Measurements from ENCODE around the gene PFDN4. TPM values are rescaled to one million over a fixed set of nuclear protein-coding genes. Genes with fewer than 3 reads are reported as not detected.

PFDN4 gene
- total RNA-seq, 2 donors from 2014 or later, result 72.7 to 89.8 TPM

GRCh38 chr20:54257071-54257816 lies 49.4 kb downstream of the PFDN4 start:
- no peaks in the 10 kb centered on the region for H3K27me3 Mint-ChIP-seq (ENCODE audit: insufficient read depth)
- no peak overlapping the region for H3K4me3 Mint-ChIP-seq

GRCh38 chr20:54260116-54260515 lies 52.2 kb downstream of the PFDN4 start:
- H3K4me1 Mint-ChIP-seq, result no peaks in the 10 kb centered on the region
- no peaks in the 10 kb centered on the region for H3K9me3 Mint-ChIP-seq
- H3K4me3 Mint-ChIP-seq, result no peak overlapping the region

More at GRCh38 chr20:54257071-54257816, 49.4 kb downstream of the PFDN4 start:
- Histone ChIP-seq H3K4me3 (ENCODE audit: low read length) (no peak overlapping the region), H3K9ac (ENCODE audit: extremely low read depth, low read length, poor library complexity, severe bottlenecking) (no peak overlapping the region), H3K9me3 (ENCODE audit: control insufficient read depth, low read length) (no peaks in the 10 kb centered on the region), H3K27me3 (ENCODE audit: control insufficient read depth, insufficient read depth, low read length, poor library complexity, severe bottlenecking) (no peaks in the 10 kb centered on the region), H3K27ac (ENCODE audit: low read depth, low read length) (no peak overlapping the region), H3K36me3 (ENCODE audit: control insufficient read depth, insufficient read depth, low read length) (no peaks in the 10 kb centered on the region), H3K4me1 (ENCODE audit: control insufficient read depth, insufficient read depth, low read length) (no peaks in the 10 kb centered on the region)
- DNase-seq, result no peak
- H3K27ac Mint-ChIP-seq, result no peak overlapping the region
- no peaks in the 10 kb centered on the region for H3K9me3 Mint-ChIP-seq
- H3K4me1 Mint-ChIP-seq, result peaks cover 6% of the 10 kb centered on the region
- 82 to 90% methylated on average over 2 to 4 of the region's 4 CpGs for WGBS, 2 experiments (ENCODE audit: insufficient coverage in 1 of 2, insufficient read length in 1 of 2)
- no peak for TF ChIP-seq CTCF (conservative IDR thresholded peaks at IDR 0.05)
- H3K36me3 Mint-ChIP-seq (ENCODE audit: low read depth), result no peaks in the 10 kb centered on the region

GRCh38 chr20:54262671-54263070 lies 54.8 kb downstream of the PFDN4 start:
- peaks cover 3% of the 10 kb centered on the region for H3K27me3 Mint-ChIP-seq (ENCODE audit: insufficient read depth)
- 92 to 100% methylated on average over 2 to 3 of the region's 4 CpGs for WGBS, 2 experiments (ENCODE audit: insufficient coverage in 1 of 2, insufficient read length in 1 of 2)
- no peak overlapping the region for H3K4me3 Mint-ChIP-seq
- no peaks in the 10 kb centered on the region for H3K27me3 ChIP-seq (ENCODE audit: control insufficient read depth, insufficient read depth, low read length, poor library complexity, severe bottlenecking)
- H3K36me3 ChIP-seq (ENCODE audit: control insufficient read depth, insufficient read depth, low read length), result no peaks in the 10 kb centered on the region
- no peak overlapping the region for H3K9ac ChIP-seq (ENCODE audit: extremely low read depth, low read length, poor library complexity, severe bottlenecking)
- no peak for TF ChIP-seq CTCF (conservative IDR thresholded peaks at IDR 0.05)
- DNase-seq, result no peak
- H3K27ac ChIP-seq (ENCODE audit: low read depth, low read length), result no peak overlapping the region
- no peaks in the 10 kb centered on the region for H3K9me3 ChIP-seq (ENCODE audit: control insufficient read depth, low read length)
- peaks cover 8% of the 10 kb centered on the region for H3K4me1 Mint-ChIP-seq
- H3K4me1 ChIP-seq (ENCODE audit: control insufficient read depth, insufficient read depth, low read length), result no peaks in the 10 kb centered on the region
- H3K4me3 ChIP-seq (ENCODE audit: low read length), result no peak overlapping the region
- no peaks in the 10 kb centered on the region for H3K9me3 Mint-ChIP-seq
- no peak overlapping the region for H3K27ac Mint-ChIP-seq
- H3K36me3 Mint-ChIP-seq (ENCODE audit: low read depth), result no peaks in the 10 kb centered on the region

More at GRCh38 chr20:54260116-54260515, 52.2 kb downstream of the PFDN4 start:
- no peak overlapping the region for H3K27ac Mint-ChIP-seq
- no peaks in the 10 kb centered on the region for H3K9me3 ChIP-seq (ENCODE audit: control insufficient read depth, low read length)
- H3K36me3 ChIP-seq (ENCODE audit: control insufficient read depth, insufficient read depth, low read length), result no peaks in the 10 kb centered on the region
- TF ChIP-seq CTCF (conservative IDR thresholded peaks at IDR 0.05), result no peak
- no peaks in the 10 kb centered on the region for H3K36me3 Mint-ChIP-seq (ENCODE audit: low read depth)
- H3K4me1 ChIP-seq (ENCODE audit: control insufficient read depth, insufficient read depth, low read length), result no peaks in the 10 kb centered on the region
- H3K27me3 ChIP-seq (ENCODE audit: control insufficient read depth, insufficient read depth, low read length, poor library complexity, severe bottlenecking), result no peaks in the 10 kb centered on the region
- H3K27ac ChIP-seq (ENCODE audit: low read depth, low read length), result no peak overlapping the region
- H3K4me3 ChIP-seq (ENCODE audit: low read length), result no peak overlapping the region
- H3K27me3 Mint-ChIP-seq (ENCODE audit: insufficient read depth), result no peaks in the 10 kb centered on the region
- no peak overlapping the region for H3K9ac ChIP-seq (ENCODE audit: extremely low read depth, low read length, poor library complexity, severe bottlenecking)
- no peak for DNase-seq
